ENCODE results near the gene MARCHF3.

The MARCHF3 gene

GRCh38 chr5:127027539-127027938, 2.8 kb downstream of the MARCHF3 start:
- Histone ChIP-seq H3K9me3 (replicated peaks; ENCODE audit: insufficient read depth, low read length) (no peaks in the 10 kb centered on the region), H3K36me3 (replicated peaks; ENCODE audit: insufficient read depth, low read length) (no peaks in the 10 kb centered on the region), H4K20me1 (ENCODE audit: insufficient read depth, low read length) (no peaks in the 10 kb centered on the region), H3K79me2 (ENCODE audit: low read length) (peaks cover 53% of the 10 kb centered on the region), H3K9me2 (replicated peaks; ENCODE audit: insufficient read depth, low read length) (no peaks in the 10 kb centered on the region), H3F3A (ENCODE audit: insufficient read depth, low read length) (peaks cover 7% of the 10 kb centered on the region; the same call in 1 of the 2 replicates), H3K4me3 (ENCODE audit: low read length) (no peak overlapping the region), H3K9ac (ENCODE audit: low read length) (no peak overlapping the region), H3K27ac (ENCODE audit: low read length) (no peak overlapping the region), H3K4me1 (ENCODE audit: low read length) (peaks cover 8% of the 10 kb centered on the region), H2AFZ (ENCODE audit: low read length) (no peak overlapping the region), H3K4me2 (ENCODE audit: low read depth, low read length) (no peak overlapping the region), H3K27me3 (replicated peaks; ENCODE audit: insufficient read depth, low read length) (no peaks in the 10 kb centered on the region)
- no peak for DNase-seq
- TF ChIP-seq EZH2phosphoT487 (IDR thresholded peaks at IDR 0.05; ENCODE audit: low read length) (no peak), EZH2 (optimal IDR thresholded peaks at IDR 0.05; ENCODE audit: low read depth, low read length) (no peak)
- TF ChIP-seq, protein P1, sequence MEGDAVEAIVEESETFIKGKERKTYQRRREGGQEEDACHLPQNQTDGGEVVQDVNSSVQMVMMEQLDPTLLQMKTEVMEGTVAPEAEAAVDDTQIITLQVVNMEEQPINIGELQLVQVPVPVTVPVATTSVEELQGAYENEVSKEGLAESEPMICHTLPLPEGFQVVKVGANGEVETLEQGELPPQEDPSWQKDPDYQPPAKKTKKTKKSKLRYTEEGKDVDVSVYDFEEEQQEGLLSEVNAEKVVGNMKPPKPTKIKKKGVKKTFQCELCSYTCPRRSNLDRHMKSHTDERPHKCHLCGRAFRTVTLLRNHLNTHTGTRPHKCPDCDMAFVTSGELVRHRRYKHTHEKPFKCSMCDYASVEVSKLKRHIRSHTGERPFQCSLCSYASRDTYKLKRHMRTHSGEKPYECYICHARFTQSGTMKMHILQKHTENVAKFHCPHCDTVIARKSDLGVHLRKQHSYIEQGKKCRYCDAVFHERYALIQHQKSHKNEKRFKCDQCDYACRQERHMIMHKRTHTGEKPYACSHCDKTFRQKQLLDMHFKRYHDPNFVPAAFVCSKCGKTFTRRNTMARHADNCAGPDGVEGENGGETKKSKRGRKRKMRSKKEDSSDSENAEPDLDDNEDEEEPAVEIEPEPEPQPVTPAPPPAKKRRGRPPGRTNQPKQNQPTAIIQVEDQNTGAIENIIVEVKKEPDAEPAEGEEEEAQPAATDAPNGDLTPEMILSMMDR (IDR thresholded peaks at IDR 0.05; ENCODE audit: low read length) = no peak

DNA sequence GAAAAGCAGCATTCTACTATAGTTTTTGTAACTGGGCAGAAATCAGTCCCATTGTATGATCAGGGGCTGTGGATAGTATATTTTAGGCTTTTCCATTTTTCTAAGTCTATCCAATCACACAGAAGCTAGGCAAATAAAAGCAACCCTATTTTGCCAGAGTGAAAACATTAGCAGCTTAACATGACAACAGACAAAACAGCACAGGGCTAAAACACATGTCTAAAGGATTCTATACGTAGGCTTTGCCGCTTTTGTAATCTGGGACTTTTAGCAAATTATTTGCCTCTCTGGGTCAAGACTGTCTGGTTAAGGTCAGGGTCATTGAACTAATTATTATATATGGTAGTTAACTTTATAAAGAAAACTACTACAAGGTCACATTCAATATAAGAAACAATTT, 4.2 kb downstream of the MARCHF3 start:
- Histone ChIP-seq H3K79me2 (ENCODE audit: low read length) (peaks cover 54% of the 10 kb centered on the region), H3K4me3 (ENCODE audit: low read length) (no peak overlapping the region)
- no peak for TF ChIP-seq EZH2 (optimal IDR thresholded peaks at IDR 0.05; ENCODE audit: low read depth, low read length)
- TF ChIP-seq, protein P1 (IDR thresholded peaks at IDR 0.05; ENCODE audit: low read length) = no peak
- TF ChIP-seq EZH2phosphoT487 (IDR thresholded peaks at IDR 0.05; ENCODE audit: low read length) = no peak

GRCh38 chr5:127025467-127025866, 4.9 kb downstream of the MARCHF3 start:
- H3K9me3 ChIP-seq (replicated peaks; ENCODE audit: insufficient read depth, low read length) = no peaks in the 10 kb centered on the region
- H4K20me1 ChIP-seq (ENCODE audit: insufficient read depth, low read length) = no peaks in the 10 kb centered on the region
- no peak for TF ChIP-seq EZH2phosphoT487 (IDR thresholded peaks at IDR 0.05; ENCODE audit: low read length)
- TF ChIP-seq, protein P1 (IDR thresholded peaks at IDR 0.05; ENCODE audit: low read length) = no peak
- no peak for TF ChIP-seq EZH2 (optimal IDR thresholded peaks at IDR 0.05; ENCODE audit: low read depth, low read length)
- H3K4me1 ChIP-seq (ENCODE audit: low read length) = peaks cover 8% of the 10 kb centered on the region
- H3K27ac ChIP-seq (ENCODE audit: low read length) = no peak overlapping the region
- no peaks in the 10 kb centered on the region for H3K36me3 ChIP-seq (replicated peaks; ENCODE audit: insufficient read depth, low read length)
- no peaks in the 10 kb centered on the region for H3K27me3 ChIP-seq (replicated peaks; ENCODE audit: insufficient read depth, low read length)
- no peaks in the 10 kb centered on the region for H3F3A ChIP-seq (ENCODE audit: insufficient read depth, low read length)
- H2AFZ ChIP-seq (ENCODE audit: low read length) = no peak overlapping the region
- DNase-seq = no peak
- H3K9ac ChIP-seq (ENCODE audit: low read length) = no peak overlapping the region
- H3K9me2 ChIP-seq (replicated peaks; ENCODE audit: insufficient read depth, low read length) = no peaks in the 10 kb centered on the region
- peaks cover 58% of the 10 kb centered on the region for H3K79me2 ChIP-seq (ENCODE audit: low read length)
- H3K4me2 ChIP-seq (ENCODE audit: low read depth, low read length) = no peak overlapping the region
- no peak overlapping the region for H3K4me3 ChIP-seq (ENCODE audit: low read length)

More for the DNA sequence above, 4.2 kb downstream of the MARCHF3 start:
- Histone ChIP-seq H4K20me1 (ENCODE audit: insufficient read depth, low read length) (no peaks in the 10 kb centered on the region), H3F3A (ENCODE audit: insufficient read depth, low read length) (peaks cover 6% of the 10 kb centered on the region; the same call in 1 of the 2 replicates), H3K27me3 (replicated peaks; ENCODE audit: insufficient read depth, low read length) (no peaks in the 10 kb centered on the region), H2AFZ (ENCODE audit: low read length) (no peak overlapping the region), H3K36me3 (replicated peaks; ENCODE audit: insufficient read depth, low read length) (no peaks in the 10 kb centered on the region), H3K27ac (ENCODE audit: low read length) (no peak overlapping the region), H3K4me2 (ENCODE audit: low read depth, low read length) (no peak overlapping the region), H3K4me1 (ENCODE audit: low read length) (peaks cover 8% of the 10 kb centered on the region), H3K9ac (ENCODE audit: low read length) (no peak overlapping the region), H3K9me2 (replicated peaks; ENCODE audit: insufficient read depth, low read length) (no peaks in the 10 kb centered on the region), H3K9me3 (replicated peaks; ENCODE audit: insufficient read depth, low read length) (no peaks in the 10 kb centered on the region)
- DNase-seq = no peak

Data from MM.1S (cell line).